HCT116 (cell line): Measurements from ENCODE around the gene ABLIM1.

Source experiments
- CEBPB ChIP-seq: IDR thresholded peaks from 2 replicates; pipeline ENCODE4 v1.6.1; 2012; ENCODE audit warnings: low read depth
- EGR1 ChIP-seq: IDR thresholded peaks from 2 replicates; pipeline ENCODE4 v1.6.1; 2012; ENCODE audit warnings: low read depth
- ELF1 ChIP-seq: IDR thresholded peaks from 2 replicates; pipeline ENCODE4 v1.6.1; 2012; ENCODE audit warnings: low read depth, borderline replicate concordance
- EZH2 ChIP-seq: fragments of 200-600 bp; sonication (generic); IDR thresholded peaks from 2 replicates; pipeline ENCODE4 v1.6.1; 2017; ENCODE audit warnings: antibody characterized with exemption, mixed run types
- EZH2phosphoT487 ChIP-seq: fragments of 200-600 bp; IDR thresholded peaks from 2 replicates; pipeline ENCODE4 v1.6.1; 2018; ENCODE audit warnings: antibody characterized with exemption, borderline replicate concordance
- FOSL1 ChIP-seq: IDR thresholded peaks from 2 replicates; pipeline ENCODE4 v1.6.1; 2012; ENCODE audit warnings: low read depth
- JUND ChIP-seq: IDR thresholded peaks from 2 replicates; pipeline ENCODE4 v1.6.1; 2012
- POLR2A ChIP-seq: IDR thresholded peaks from 2 replicates; pipeline ENCODE4 v1.7.0; 2011; ENCODE audit warnings: borderline replicate concordance; ENCODE audit not compliant: insufficient read depth, insufficient read length; ENCODE audit errors: extremely low read depth
- POLR2AphosphoS5 ChIP-seq: IDR thresholded peaks from 2 replicates; pipeline ENCODE4 v1.6.1; 2011; ENCODE audit warnings: mild to moderate bottlenecking, low read depth, low read length, moderate library complexity
- REST ChIP-seq: IDR thresholded peaks from 2 replicates; pipeline ENCODE4 v1.6.1; 2012; ENCODE audit warnings: low read depth
- TCF7L2 ChIP-seq: IDR thresholded peaks from 2 replicates; pipeline ENCODE4 v1.7.0; 2011; ENCODE audit warnings: borderline replicate concordance, inconsistent platforms; ENCODE audit not compliant: insufficient read depth, insufficient read length; ENCODE audit errors: extremely low read depth
- ZBTB33 ChIP-seq: IDR thresholded peaks from 2 replicates; pipeline ENCODE4 v1.6.1; 2011; ENCODE audit warnings: mild to moderate bottlenecking, low read length, moderate library complexity; ENCODE audit not compliant: insufficient replicate concordance; ENCODE audit errors: extremely low read depth
- ZNF274 ChIP-seq: fragments of 200-500 bp; sonication (Bioruptor generic); IDR thresholded peaks from 2 replicates; pipeline ENCODE4 v1.6.1; 2014; ENCODE audit warnings: mild to moderate bottlenecking, low read depth, low read length, inconsistent platforms
- TF ChIP-seq, protein P1 (sequence below), 3 experiments: fragments of 200-600 bp in 1 of 3; sonication (generic) in 1 of 3; IDR thresholded peaks in 2 of 3; conservative IDR thresholded peaks in 1 of 3; 2 replicates each; pipeline ENCODE4 v1.5.1; 2012 to 2017; ENCODE audit warnings: low read depth in 2 of 3, low read length in 2 of 3, antibody characterized with exemption in 1 of 3, borderline replicate concordance in 1 of 3, control low read depth in 1 of 3, mild to moderate bottlenecking in 1 of 3, mixed read lengths in 1 of 3, mixed run types in 1 of 3, moderate library complexity in 1 of 3; ENCODE audit not compliant: insufficient read depth in 1 of 3

DNA sequence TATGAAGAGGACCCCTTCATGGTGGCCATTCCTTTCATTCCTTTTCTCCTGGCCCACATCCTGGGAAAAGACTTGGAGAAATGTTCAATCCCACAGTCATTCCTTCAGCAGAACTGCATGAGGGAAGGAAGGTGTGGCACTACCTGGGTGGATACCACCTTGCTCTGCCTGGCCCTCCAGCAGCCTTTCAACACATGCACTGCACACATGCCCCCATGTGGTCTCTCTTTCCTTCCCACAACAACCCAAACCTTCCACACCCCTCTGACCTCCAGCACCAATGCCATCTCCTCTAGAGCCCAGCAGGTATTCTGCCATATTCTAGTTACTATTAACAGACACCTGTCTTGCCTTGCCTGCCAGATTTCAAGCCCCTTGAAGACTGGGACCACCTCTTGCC, 213.3 kb downstream of the ABLIM1 start:
- TF ChIP-seq FOSL1 (no peak), POLR2AphosphoS5 (no peak), POLR2A (no peak), JUND (no peak), REST (no peak), EZH2phosphoT487 (no peak), EZH2 (no peak), TCF7L2 (no peak), EGR1 (no peak), ELF1 (no peak), CEBPB (no peak), ZBTB33 (no peak), ZNF274 (no peak)
- TF ChIP-seq, protein P1, sequence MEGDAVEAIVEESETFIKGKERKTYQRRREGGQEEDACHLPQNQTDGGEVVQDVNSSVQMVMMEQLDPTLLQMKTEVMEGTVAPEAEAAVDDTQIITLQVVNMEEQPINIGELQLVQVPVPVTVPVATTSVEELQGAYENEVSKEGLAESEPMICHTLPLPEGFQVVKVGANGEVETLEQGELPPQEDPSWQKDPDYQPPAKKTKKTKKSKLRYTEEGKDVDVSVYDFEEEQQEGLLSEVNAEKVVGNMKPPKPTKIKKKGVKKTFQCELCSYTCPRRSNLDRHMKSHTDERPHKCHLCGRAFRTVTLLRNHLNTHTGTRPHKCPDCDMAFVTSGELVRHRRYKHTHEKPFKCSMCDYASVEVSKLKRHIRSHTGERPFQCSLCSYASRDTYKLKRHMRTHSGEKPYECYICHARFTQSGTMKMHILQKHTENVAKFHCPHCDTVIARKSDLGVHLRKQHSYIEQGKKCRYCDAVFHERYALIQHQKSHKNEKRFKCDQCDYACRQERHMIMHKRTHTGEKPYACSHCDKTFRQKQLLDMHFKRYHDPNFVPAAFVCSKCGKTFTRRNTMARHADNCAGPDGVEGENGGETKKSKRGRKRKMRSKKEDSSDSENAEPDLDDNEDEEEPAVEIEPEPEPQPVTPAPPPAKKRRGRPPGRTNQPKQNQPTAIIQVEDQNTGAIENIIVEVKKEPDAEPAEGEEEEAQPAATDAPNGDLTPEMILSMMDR (IDR thresholded peaks at IDR 0.05 in 2 of 3, conservative IDR thresholded peaks at IDR 0.05 in 1 of 3; ENCODE audit: borderline replicate concordance in 1 of 3, insufficient read depth in 1 of 3, low read depth in 2 of 3, low read length in 2 of 3) = no peak
